Endodermal cell (in vitro differentiated cells): ENCODE measurements around the gene DCC. TPM values are rescaled to one million over a fixed set of nuclear protein-coding genes. Genes with fewer than 3 reads are reported as not detected.
A peak's percentile ranks its signal among the peaks of the same experiment; 100 is the strongest.

Experiments
- DNase-seq: peaks from one replicate; pipeline ENCODE4 v3.0.0-alpha.2; 2017
- H3K27ac ChIP-seq: 2 replicates; pipeline ENCODE4 v1.5.1; 2013; ENCODE audit warnings: mild to moderate bottlenecking, low read depth, low read length, moderate library complexity
- H3K27me3 ChIP-seq: 2 replicates; pipeline ENCODE4 v1.6.1; 2013; ENCODE audit warnings: mild to moderate bottlenecking, low read length, moderate library complexity; ENCODE audit not compliant: insufficient read depth, control insufficient read depth, poor library complexity, severe bottlenecking
- H3K36me3 ChIP-seq: 2 replicates; pipeline ENCODE4 v1.7.0; 2013; ENCODE audit warnings: mild to moderate bottlenecking, low read length, moderate library complexity; ENCODE audit not compliant: control insufficient read depth, insufficient read depth
- H3K4me1 ChIP-seq: one replicate; pipeline ENCODE4 v1.7.0; 2013; ENCODE audit warnings: low read length; ENCODE audit not compliant: control insufficient read depth, insufficient read depth
- H3K4me3 ChIP-seq: 2 replicates; pipeline ENCODE4 v1.5.1; 2013; ENCODE audit warnings: mild to moderate bottlenecking, low read length, moderate library complexity
- H3K9ac ChIP-seq: 2 replicates; pipeline ENCODE4 v1.6.1; 2013; ENCODE audit warnings: mild to moderate bottlenecking, low read length, moderate library complexity; ENCODE audit not compliant: poor library complexity, severe bottlenecking; ENCODE audit errors: extremely low read depth
- H3K9me3 ChIP-seq: 2 replicates; pipeline ENCODE4 v1.6.1; 2013; ENCODE audit warnings: mild to moderate bottlenecking, low read length, moderate library complexity; ENCODE audit not compliant: control insufficient read depth
- H3K27ac Mint-ChIP-seq: 2 replicates; pipeline ENCODE4 v1.8.0; 2020; ENCODE audit warnings: mixed read lengths
- H3K27me3 Mint-ChIP-seq: 2 replicates; pipeline ENCODE4 v1.8.0; 2021; ENCODE audit warnings: mild to moderate bottlenecking, mixed read lengths; ENCODE audit not compliant: insufficient read depth
- H3K36me3 Mint-ChIP-seq: 2 replicates; pipeline ENCODE4 v1.8.0; 2020; ENCODE audit warnings: low read depth, mixed read lengths
- H3K4me1 Mint-ChIP-seq: 2 replicates; pipeline ENCODE4 v1.8.0; 2020; ENCODE audit warnings: mixed read lengths
- H3K4me3 Mint-ChIP-seq: 2 replicates; pipeline ENCODE4 v1.8.0; 2020; ENCODE audit warnings: mild to moderate bottlenecking, moderate library complexity, mixed read lengths
- H3K9me3 Mint-ChIP-seq: 2 replicates; pipeline ENCODE4 v1.8.0; 2020; ENCODE audit warnings: mild to moderate bottlenecking, mixed read lengths
- WGBS, 2 experiments: methylation state at CpG; one replicate each; pipeline versions ENCODE4 v1.1.5 to v1.1.7; 2013; ENCODE audit warnings: missing lambda C conversion rate in 2 of 2, mixed read lengths in 1 of 2; ENCODE audit not compliant: insufficient coverage in 1 of 2, insufficient read length in 1 of 2; 5-methylcytosine and 5-hydroxymethylcytosine counted together
- total RNA-seq, 2 donors: library from RNA; stranded (reverse); fragmentation: NEBNext Ultra II Directional in 1 of 2; extraction: Animal tissue kit (Norgen Biotek cat#: 25700) in 1 of 2; gene quantifications; 2 replicates in 1 of 2; 3 replicates in 1 of 2; pipeline ENCODE4 v1.2.1, GENCODE V29; 2021
- TF ChIP-seq, protein P1 (sequence below): fragments of 200-600 bp; sonication (generic); conservative IDR thresholded peaks from 2 replicates; pipeline ENCODE4 v1.5.0; 2021; ENCODE audit warnings: antibody characterized with exemption, mild to moderate bottlenecking

Gene DCC
- total RNA-seq, 2 donors from 2014 or later, result 0.77 to 0.97 TPM

DNA sequence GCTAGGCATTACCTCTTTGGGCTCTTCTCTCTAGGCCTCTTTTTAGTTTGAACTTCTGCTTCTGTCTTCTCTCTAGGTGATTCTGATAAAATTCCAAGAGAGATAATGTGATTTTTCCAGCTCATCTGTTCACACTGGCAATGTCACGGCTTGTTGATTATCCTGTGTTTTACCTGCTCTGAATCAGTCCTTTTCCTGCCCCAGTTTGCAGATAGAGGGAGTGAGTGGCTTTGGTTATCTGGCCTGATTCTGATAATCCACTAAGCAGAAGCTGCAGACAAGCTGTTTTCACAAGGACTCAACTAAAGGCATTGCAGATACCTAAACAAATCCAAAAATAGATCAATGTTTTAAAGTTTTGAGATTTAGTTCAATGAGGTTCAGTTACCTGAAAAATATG lies 111.9 kb downstream of the DCC start:
- Mint-ChIP-seq H3K36me3 (no peaks in the 10 kb centered on the region), H3K27ac (no peak overlapping the region), H3K27me3 (peaks cover 77% of the 10 kb centered on the region), H3K9me3 (peaks cover 7% of the 10 kb centered on the region), H3K4me1 (peaks cover 12% of the 10 kb centered on the region), H3K4me3 (no peak overlapping the region)
- no peak overlapping the region for H3K4me3 ChIP-seq
- H3K9me3 ChIP-seq, result peaks cover 14% of the 10 kb centered on the region
- no peak overlapping the region for H3K9ac ChIP-seq
- H3K27me3 ChIP-seq, result peaks cover 87% of the 10 kb centered on the region
- no peaks in the 10 kb centered on the region for H3K36me3 ChIP-seq
- no peaks in the 10 kb centered on the region for H3K4me1 ChIP-seq
- DNase-seq, result peak; percentile 57
- no peak overlapping the region for H3K27ac ChIP-seq
- TF ChIP-seq, protein P1, sequence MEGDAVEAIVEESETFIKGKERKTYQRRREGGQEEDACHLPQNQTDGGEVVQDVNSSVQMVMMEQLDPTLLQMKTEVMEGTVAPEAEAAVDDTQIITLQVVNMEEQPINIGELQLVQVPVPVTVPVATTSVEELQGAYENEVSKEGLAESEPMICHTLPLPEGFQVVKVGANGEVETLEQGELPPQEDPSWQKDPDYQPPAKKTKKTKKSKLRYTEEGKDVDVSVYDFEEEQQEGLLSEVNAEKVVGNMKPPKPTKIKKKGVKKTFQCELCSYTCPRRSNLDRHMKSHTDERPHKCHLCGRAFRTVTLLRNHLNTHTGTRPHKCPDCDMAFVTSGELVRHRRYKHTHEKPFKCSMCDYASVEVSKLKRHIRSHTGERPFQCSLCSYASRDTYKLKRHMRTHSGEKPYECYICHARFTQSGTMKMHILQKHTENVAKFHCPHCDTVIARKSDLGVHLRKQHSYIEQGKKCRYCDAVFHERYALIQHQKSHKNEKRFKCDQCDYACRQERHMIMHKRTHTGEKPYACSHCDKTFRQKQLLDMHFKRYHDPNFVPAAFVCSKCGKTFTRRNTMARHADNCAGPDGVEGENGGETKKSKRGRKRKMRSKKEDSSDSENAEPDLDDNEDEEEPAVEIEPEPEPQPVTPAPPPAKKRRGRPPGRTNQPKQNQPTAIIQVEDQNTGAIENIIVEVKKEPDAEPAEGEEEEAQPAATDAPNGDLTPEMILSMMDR, result peak; percentile 61
- 23 to 50% methylated on average over 1 of the region's 1 CpG for WGBS, 2 experiments

DNA sequence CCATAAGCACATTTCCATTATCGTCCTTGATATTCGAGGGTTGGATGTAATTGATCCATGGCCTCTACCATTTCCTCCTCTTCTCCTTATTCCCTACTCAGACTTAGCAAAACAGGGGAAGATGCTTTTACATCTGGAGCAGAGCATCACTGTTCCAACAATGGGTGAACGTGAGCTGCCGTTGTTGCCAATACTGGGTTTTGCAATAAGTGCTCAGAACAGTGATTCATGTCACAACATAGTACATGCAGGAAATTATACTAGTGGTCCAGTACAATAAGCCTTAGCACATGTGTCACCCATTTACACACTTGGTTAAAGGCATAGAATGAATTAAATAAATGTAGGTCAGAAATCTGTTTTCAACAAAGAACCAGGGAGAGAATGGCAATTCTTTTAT lies 112.4 kb downstream of the DCC start:
- TF ChIP-seq, protein P1, result no peak
- no peaks in the 10 kb centered on the region for H3K4me1 ChIP-seq
- no peak overlapping the region for H3K27ac Mint-ChIP-seq
- peaks cover 12% of the 10 kb centered on the region for H3K4me1 Mint-ChIP-seq
- no peak for DNase-seq
- no peak overlapping the region for H3K4me3 Mint-ChIP-seq
- H3K9me3 ChIP-seq, result peaks cover 14% of the 10 kb centered on the region
- peaks cover 92% of the 10 kb centered on the region for H3K27me3 ChIP-seq
- H3K9ac ChIP-seq, result no peak overlapping the region
- no peak overlapping the region for H3K4me3 ChIP-seq
- no peaks in the 10 kb centered on the region for H3K36me3 Mint-ChIP-seq
- H3K36me3 ChIP-seq, result no peaks in the 10 kb centered on the region
- H3K27ac ChIP-seq, result no peak overlapping the region
- WGBS, 2 experiments, result 83 to 90% methylated on average over 4 of the region's 4 CpGs
- peaks cover 7% of the 10 kb centered on the region for H3K9me3 Mint-ChIP-seq
- peaks cover 81% of the 10 kb centered on the region for H3K27me3 Mint-ChIP-seq

DNA sequence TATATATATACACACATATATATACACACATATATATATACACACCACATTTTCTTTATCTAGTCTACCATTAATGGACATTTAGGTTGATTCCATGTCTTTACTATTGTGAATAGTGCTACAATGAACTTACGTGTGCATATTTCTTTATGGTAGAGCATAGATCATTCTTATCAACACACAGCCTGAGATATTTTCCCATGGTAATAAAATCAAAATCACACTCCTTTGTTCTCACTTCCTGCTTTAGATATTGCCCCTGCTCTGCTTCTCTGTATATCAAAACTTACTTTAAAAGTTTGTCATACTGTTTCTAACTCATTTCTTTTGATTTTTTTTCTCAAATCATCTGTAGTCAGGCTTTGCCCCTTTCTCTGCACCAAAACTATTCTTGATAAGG lies 119.9 kb downstream of the DCC start:
- H3K36me3 ChIP-seq, result no peaks in the 10 kb centered on the region
- Mint-ChIP-seq H3K4me3 (no peak overlapping the region), H3K27ac (no peak overlapping the region), H3K4me1 (no peaks in the 10 kb centered on the region), H3K9me3 (no peaks in the 10 kb centered on the region), H3K36me3 (no peaks in the 10 kb centered on the region), H3K27me3 (peaks cover 62% of the 10 kb centered on the region)
- no peaks in the 10 kb centered on the region for H3K4me1 ChIP-seq
- no peak overlapping the region for H3K4me3 ChIP-seq
- peaks cover 78% of the 10 kb centered on the region for H3K27me3 ChIP-seq
- H3K27ac ChIP-seq, result no peak overlapping the region
- no peak overlapping the region for H3K9ac ChIP-seq
- TF ChIP-seq, protein P1, result no peak
- no peak for DNase-seq
- 100% methylated on average over 1 of the region's 1 CpG; no CpG with 5 or more reads in 1 of the 2 experiments for WGBS, 2 experiments
- H3K9me3 ChIP-seq, result no peaks in the 10 kb centered on the region
